Measurements from ENCODE around the gene CCDC117.
A peak's percentile ranks its signal among the peaks of the same experiment; 100 is the strongest.

CCDC117 gene

GRCh38 chr22:28783786-28784671 lies 11.5 kb downstream of the CCDC117 start:
- Mint-ChIP-seq H3K27me3 (no peaks in the 10 kb centered on the region), H3K4me1 (peaks cover 5% of the 10 kb centered on the region), H3K4me3 (no peak overlapping the region), H3K27ac (no peak overlapping the region), H3K9me3 (no peaks in the 10 kb centered on the region), H3K36me3 (peaks cover 59% of the 10 kb centered on the region)
- CTCF ChIA-PET, result interaction anchor here (0.7 to 5.1 kb wide), 3 partner anchors 45 to 184 kb away, joined by 3 to 35 read pairs (median 6); no protein-coding TSS in a partner anchor
- DNase-seq, result no peak

GRCh38 chr22:28788601-28789000 lies 16.1 kb downstream of the CCDC117 start:
- Mint-ChIP-seq H3K4me1 (peaks cover 37% of the 10 kb centered on the region), H3K36me3 (peaks cover 51% of the 10 kb centered on the region), H3K9me3 (no peaks in the 10 kb centered on the region), H3K27me3 (no peaks in the 10 kb centered on the region), H3K27ac (no peak overlapping the region), H3K4me3 (no peak overlapping the region)
- CTCF ChIA-PET, result interaction anchor here (0.7 to 5.1 kb wide), 4 partner anchors 40 to 822 kb away, joined by 3 to 35 read pairs (median 9); no protein-coding TSS in a partner anchor
- no peak for DNase-seq

- no peaks in the 10 kb centered on the region for H3K9me3 Mint-ChIP-seq
- H3K27ac Mint-ChIP-seq, result no peak overlapping the region
- peaks cover 56% of the 10 kb centered on the region for H3K36me3 Mint-ChIP-seq
- H3K4me1 Mint-ChIP-seq, result peaks cover 61% of the 10 kb centered on the region
- H3K4me3 Mint-ChIP-seq, result no peak overlapping the region
- DNase-seq, result no peak
- no peaks in the 10 kb centered on the region for H3K27me3 Mint-ChIP-seq
- CTCF ChIA-PET, result interaction anchor here (0.9 to 2.6 kb wide), 10 partner anchors 8 to 249 kb away, joined by 3 to 47 read pairs (median 4); partner anchors contain the start of gene XBP1
Measured at GRCh38 chr22:28791124-28791523, 18.6 kb downstream of the CCDC117 start.

GRCh38 chr22:28791841-28792490 lies 19.5 kb downstream of the CCDC117 start:
- Mint-ChIP-seq H3K27me3 (no peaks in the 10 kb centered on the region), H3K9me3 (no peaks in the 10 kb centered on the region), H3K4me3 (no peak overlapping the region), H3K36me3 (peaks cover 60% of the 10 kb centered on the region), H3K4me1 (peaks cover 69% of the 10 kb centered on the region), H3K27ac (peak overlapping the region; percentile 84)
- no peak for DNase-seq
- CTCF ChIA-PET, result interaction anchor here (0.6 to 1.8 kb wide), 7 partner anchors 15 to 249 kb away, joined by 3 to 10 read pairs (median 3); no protein-coding TSS in a partner anchor

- peak overlapping the region; percentile 84 for H3K27ac Mint-ChIP-seq
- H3K4me1 Mint-ChIP-seq, result peaks cover 75% of the 10 kb centered on the region
Measured at GRCh38 chr22:28792491-28793383, 20.2 kb downstream of the CCDC117 start.

GRCh38 chr22:28793976-28794584 lies 21.6 kb downstream of the CCDC117 start:
- CTCF ChIA-PET, result interaction anchor here (1.0 to 3.0 kb wide), 3 partner anchors 21 to 193 kb away, joined by 3 to 16 read pairs (median 3); no protein-coding TSS in a partner anchor
- DNase-seq, result no peak
- H3K9me3 Mint-ChIP-seq, result no peaks in the 10 kb centered on the region
- H3K4me3 Mint-ChIP-seq, result peak overlapping the region; percentile 39
- H3K27ac Mint-ChIP-seq, result peak overlapping the region; percentile 72
- H3K27me3 Mint-ChIP-seq, result no peaks in the 10 kb centered on the region
- H3K4me1 Mint-ChIP-seq, result peaks cover 80% of the 10 kb centered on the region
- H3K36me3 Mint-ChIP-seq, result peaks cover 70% of the 10 kb centered on the region

More at GRCh38 chr22:28792491-28793383, 20.2 kb downstream of the CCDC117 start:
- H3K36me3 Mint-ChIP-seq, result peaks cover 66% of the 10 kb centered on the region
- H3K9me3 Mint-ChIP-seq, result no peaks in the 10 kb centered on the region
- H3K4me3 Mint-ChIP-seq, result no peak overlapping the region
- CTCF ChIA-PET, result interaction anchor here (0.6 to 1.8 kb wide), 4 partner anchors 15 to 36 kb away, joined by 3 to 10 read pairs (median 4); no protein-coding TSS in a partner anchor
- no peaks in the 10 kb centered on the region for H3K27me3 Mint-ChIP-seq
- peak; percentile 26 for DNase-seq

GRCh38 chr22:28795071-28795693 lies 22.7 kb downstream of the CCDC117 start:
- Mint-ChIP-seq H3K36me3 (peaks cover 71% of the 10 kb centered on the region), H3K4me3 (peak overlapping the region; percentile 84), H3K27me3 (no peaks in the 10 kb centered on the region)

GRCh38 chr22:28795932-28796856 lies 23.7 kb downstream of the CCDC117 start:
- peak overlapping the region; percentile 84 for H3K4me3 Mint-ChIP-seq
- H3K27ac Mint-ChIP-seq, result peak overlapping the region; percentile 80
- CTCF ChIA-PET, result interaction anchor here (0.9 to 3.0 kb wide), 2 partner anchors 20 to 33 kb away, joined by 3 to 16 read pairs; no protein-coding TSS in a partner anchor

More at GRCh38 chr22:28795071-28795693, 22.7 kb downstream of the CCDC117 start:
- H3K27ac Mint-ChIP-seq, result no peak overlapping the region
- H3K4me1 Mint-ChIP-seq, result peaks cover 75% of the 10 kb centered on the region
- no peaks in the 10 kb centered on the region for H3K9me3 Mint-ChIP-seq
- CTCF ChIA-PET, result interaction anchor here (1.0 to 3.0 kb wide), 3 partner anchors 20 to 194 kb away, joined by 3 to 16 read pairs (median 3); no protein-coding TSS in a partner anchor
- DNase-seq, result no peak

GRCh38 chr22:28798810-28799605 lies 26.5 kb downstream of the CCDC117 start:
- H3K4me1 Mint-ChIP-seq, result peaks cover 54% of the 10 kb centered on the region
- H3K27ac Mint-ChIP-seq, result peak overlapping the region; percentile 89
- peak; percentile 44 for DNase-seq
- H3K27me3 Mint-ChIP-seq, result peaks cover 3% of the 10 kb centered on the region
- no peaks in the 10 kb centered on the region for H3K9me3 Mint-ChIP-seq
- peak overlapping the region; percentile 84 for H3K4me3 Mint-ChIP-seq
- CTCF ChIA-PET, result interaction anchor here (0.6 to 3.1 kb wide), 5 partner anchors 9 to 30 kb away, joined by 3 to 18 read pairs (median 5); no protein-coding TSS in a partner anchor
- H3K36me3 Mint-ChIP-seq, result peaks cover 73% of the 10 kb centered on the region

More at GRCh38 chr22:28795932-28796856, 23.7 kb downstream of the CCDC117 start:
- no peaks in the 10 kb centered on the region for H3K9me3 Mint-ChIP-seq
- peaks cover 65% of the 10 kb centered on the region for H3K4me1 Mint-ChIP-seq
- no peak for DNase-seq
- peaks cover 3% of the 10 kb centered on the region for H3K27me3 Mint-ChIP-seq
- peaks cover 74% of the 10 kb centered on the region for H3K36me3 Mint-ChIP-seq

GRCh38 chr22:28799606-28800307 lies 27.3 kb downstream of the CCDC117 start:
- Mint-ChIP-seq H3K27ac (peak overlapping the region; percentile 89), H3K27me3 (peaks cover 3% of the 10 kb centered on the region), H3K36me3 (peaks cover 72% of the 10 kb centered on the region), H3K4me3 (peak overlapping the region; percentile 84), H3K9me3 (no peaks in the 10 kb centered on the region), H3K4me1 (peaks cover 52% of the 10 kb centered on the region)
- DNase-seq, result no peak
- CTCF ChIA-PET, result interaction anchor here (0.6 to 3.1 kb wide), 6 partner anchors 9 to 30 kb away, joined by 3 to 18 read pairs (median 6); no protein-coding TSS in a partner anchor
